H1 (cell line): Measurements from ENCODE around the gene PHLDB3. TPM values are rescaled to one million over a fixed set of nuclear protein-coding genes. Genes with fewer than 3 reads are reported as not detected.

ENCODE experiments used
- CTCF ChIA-PET: fragments of 300-600 bp; sonication (Branson Sonifier 250); formaldehyde crosslinking; loops from one replicate; lab custom pipeline; 2021; ENCODE audit not compliant: partially characterized antibody; lab: Charles Lee
- POLR2A ChIA-PET: fragments of 300-600 bp; sonication (Branson Sonifier 250); formaldehyde crosslinking; loops from one replicate; lab custom pipeline; 2021; ENCODE audit warnings: inconsistent platforms; ENCODE audit not compliant: partially characterized antibody; lab: Charles Lee
- DNase-seq, 2 experiments: peaks; one replicate each; pipeline versions ENCODE4 v3.0.0 to v3.0.0-alpha.2; 2010 to 2022; ENCODE audit warnings: low spot score in 2 of 2, low read depth in 1 of 2, mixed read lengths in 1 of 2
- FAIRE-seq: peaks from 2 replicates; lab custom pipeline; 2011; peaks lifted over from hg19 to GRCh38; lab: Jason Lieb, UNC
- H2AFZ ChIP-seq: 2 replicates; pipeline ENCODE4 v1.8.1; 2012; ENCODE audit warnings: low read length, inconsistent platforms
- H2AK5ac ChIP-seq: 2 replicates; pipeline ENCODE4 v1.6.1; 2013; ENCODE audit warnings: low read depth, low read length
- H2BK120ac ChIP-seq: replicated peaks from 2 replicates; pipeline ENCODE3; 2013; ENCODE audit warnings: low read depth, low read length, inconsistent platforms
- H2BK12ac ChIP-seq: 2 replicates; pipeline ENCODE4 v1.6.1; 2013; ENCODE audit warnings: low read depth, low read length
- H2BK15ac ChIP-seq: 2 replicates; pipeline ENCODE4 v1.6.1; 2013; ENCODE audit warnings: low read length
- H2BK20ac ChIP-seq: 2 replicates; pipeline ENCODE4 v1.6.1; 2013; ENCODE audit warnings: low read length
- H2BK5ac ChIP-seq: 2 replicates; pipeline ENCODE4 v1.6.1; 2013; ENCODE audit warnings: low read depth, low read length
- H3K14ac ChIP-seq: 2 replicates; pipeline ENCODE4 v1.6.1; 2013; ENCODE audit warnings: inconsistent platforms; ENCODE audit not compliant: insufficient read length
- H3K18ac ChIP-seq: 2 replicates; pipeline ENCODE4 v1.6.1; 2013; ENCODE audit warnings: low read length; ENCODE audit errors: extremely low read depth
- H3K23ac ChIP-seq: 2 replicates; pipeline ENCODE4 v1.6.1; 2013; ENCODE audit warnings: inconsistent platforms; ENCODE audit not compliant: insufficient read length
- H3K23me2 ChIP-seq: 2 replicates; pipeline ENCODE4 v1.6.1; 2013; ENCODE audit warnings: low read depth, low read length
- H3K27ac ChIP-seq: 2 replicates; pipeline ENCODE4 v1.6.1; 2011; ENCODE audit warnings: low read depth, low read length, inconsistent platforms
- H3K27me3 ChIP-seq, 4 experiments: replicated peaks in 1 of 4; 1 replicate in 1 of 4; 2 replicates in 3 of 4; pipeline versions ENCODE4 v1.6.1 to v1.8.1; 2011 to 2013; ENCODE audit warnings: low read length in 3 of 4, mild to moderate bottlenecking in 3 of 4, inconsistent platforms in 2 of 4, mixed read lengths in 2 of 4, moderate library complexity in 1 of 4; ENCODE audit not compliant: control insufficient read depth in 3 of 4, insufficient read depth in 3 of 4; ENCODE audit errors: extremely low read depth in 1 of 4
- H3K36me3 ChIP-seq, 4 experiments: 2 replicates each; pipeline versions ENCODE4 v1.6.1 to v1.8.1; 2011 to 2013; ENCODE audit warnings: mild to moderate bottlenecking in 4 of 4, low read length in 3 of 4, moderate library complexity in 2 of 4, control low read depth in 1 of 4, inconsistent platforms in 1 of 4; ENCODE audit not compliant: insufficient read depth in 4 of 4, control insufficient read depth in 2 of 4
- H3K4ac ChIP-seq: replicated peaks from 2 replicates; pipeline ENCODE3; 2013; ENCODE audit warnings: low read length, low read depth, mixed read lengths, inconsistent platforms; ENCODE audit not compliant: insufficient read length
- H3K4me1 ChIP-seq, 4 experiments: replicated peaks in 1 of 4; 1 replicate in 1 of 4; 2 replicates in 3 of 4; pipeline versions ENCODE4 v1.6.1 to v1.8.1; 2011 to 2013; ENCODE audit warnings: low read length in 3 of 4, inconsistent platforms in 2 of 4, mixed read lengths in 1 of 4; ENCODE audit not compliant: insufficient read depth in 4 of 4, control insufficient read depth in 3 of 4
- H3K4me2 ChIP-seq, 2 experiments: 2 replicates each; pipeline versions ENCODE4 v1.6.1 to v1.8.1; 2011 to 2013; ENCODE audit warnings: low read depth in 2 of 2, low read length in 2 of 2, control low read depth in 1 of 2, inconsistent platforms in 1 of 2, mild to moderate bottlenecking in 1 of 2; ENCODE audit not compliant: insufficient read depth in 1 of 2
- H3K4me3 ChIP-seq, 4 experiments: fragments of 200-600, 300-600 bp in 1 of 4; sonication (generic), shearing (Covaris generic), sonication (Bioruptor Twin) in 1 of 4; 2 replicates each; pipeline versions ENCODE4 v1.5.1 to v1.8.1; 2011 to 2016; ENCODE audit warnings: low read length in 4 of 4, low read depth in 3 of 4, control low read depth in 2 of 4, inconsistent platforms in 2 of 4, mild to moderate bottlenecking in 2 of 4, mixed read lengths in 1 of 4, moderate library complexity in 1 of 4; ENCODE audit not compliant: insufficient read depth in 2 of 4; ENCODE audit errors: extremely low read depth in 1 of 4
- H3K56ac ChIP-seq: replicated peaks from 2 replicates; pipeline ENCODE3; 2013; ENCODE audit warnings: low read depth, mild to moderate bottlenecking, mixed read lengths, low read length, inconsistent platforms; ENCODE audit not compliant: insufficient read length
- H3K79me1 ChIP-seq: 2 replicates; pipeline ENCODE4 v1.6.1; 2013; ENCODE audit warnings: low read depth, low read length, control low read depth
- H3K79me2 ChIP-seq, 2 experiments: 2 replicates each; pipeline versions ENCODE4 v1.6.1 to v1.8.1; 2012 to 2013; ENCODE audit warnings: low read length in 2 of 2, mild to moderate bottlenecking in 2 of 2, inconsistent platforms in 1 of 2; ENCODE audit not compliant: insufficient read depth in 2 of 2, control insufficient read depth in 1 of 2
- H3K9ac ChIP-seq, 4 experiments: replicated peaks in 1 of 4; 1 replicate in 1 of 4; 2 replicates in 3 of 4; pipeline versions ENCODE4 v1.6.1 to v1.8.1; 2011 to 2013; ENCODE audit warnings: low read depth in 3 of 4, low read length in 3 of 4, control low read depth in 2 of 4, mild to moderate bottlenecking in 2 of 4, moderate library complexity in 2 of 4, inconsistent platforms in 1 of 4; ENCODE audit errors: extremely low read depth in 1 of 4
- H3K9me3 ChIP-seq, 2 experiments: 2 replicates each; pipeline versions ENCODE4 v1.6.1 to v1.8.1; 2012 to 2013; ENCODE audit warnings: mild to moderate bottlenecking in 2 of 2, moderate library complexity in 2 of 2, control low read depth in 1 of 2, inconsistent platforms in 1 of 2, low read depth in 1 of 2, low read length in 1 of 2, mixed read lengths in 1 of 2; ENCODE audit not compliant: insufficient read depth in 2 of 2
- H4K20me1 ChIP-seq, 2 experiments: replicated peaks in 1 of 2; 2 replicates each; pipeline versions ENCODE3 to v1.8.1; 2011 to 2013; ENCODE audit warnings: inconsistent platforms in 2 of 2, low read length in 2 of 2, mild to moderate bottlenecking in 1 of 2; ENCODE audit not compliant: insufficient read depth in 2 of 2, control insufficient read depth in 1 of 2
- H4K5ac ChIP-seq: 2 replicates; pipeline ENCODE4 v1.6.1; 2013; ENCODE audit warnings: low read length, low read depth, mixed read lengths, inconsistent platforms; ENCODE audit not compliant: insufficient read length
- H4K8ac ChIP-seq: 2 replicates; pipeline ENCODE4 v1.8.0; 2013; ENCODE audit warnings: mild to moderate bottlenecking, moderate library complexity, low read length, inconsistent platforms; ENCODE audit not compliant: insufficient read depth; ENCODE audit errors: extremely low read depth
- H4K91ac ChIP-seq: replicated peaks from 2 replicates; pipeline ENCODE3; 2013; ENCODE audit warnings: low read length, mixed read lengths, inconsistent platforms; ENCODE audit not compliant: insufficient read length
- SIN3A ChIP-seq, 2 experiments: IDR thresholded peaks in 1 of 2; conservative IDR thresholded peaks in 1 of 2; 2 replicates each; pipeline ENCODE4 v1.6.1; 2011 to 2012; ENCODE audit warnings: low read length in 2 of 2, improper control_type of control experiment in 1 of 2, low read depth in 1 of 2, mild to moderate bottlenecking in 1 of 2
- WGBS, 2 experiments: shearing (Covaris generic) in 1 of 2; methylation state at CpG; one replicate each; pipeline versions ENCODE4 v1.1.6 to v1.1.7; 2013 to 2015; ENCODE audit warnings: low lambda C conversion rate in 2 of 2, mixed read lengths in 2 of 2, inconsistent platforms in 1 of 2, low coverage in 1 of 2, missing lambda C conversion rate in 1 of 2; ENCODE audit not compliant: insufficient replicate concordance in 2 of 2, insufficient coverage in 1 of 2, insufficient read length in 1 of 2; ENCODE audit errors: extremely low coverage in 1 of 2, missing lambda C conversion rate in 1 of 2; 5-methylcytosine and 5-hydroxymethylcytosine counted together
- polyA plus RNA-seq, 7 experiments: library from polyadenylated mRNA; depleted of rRNA in 3 of 7; stranded (reverse) in 5 of 7; unstranded in 2 of 7; fragments of >200 nt in 5 of 7; fragments of 200-250 nt in 2 of 7; gene quantifications; 1 replicate in 5 of 7; 2 replicates in 1 of 7; 4 replicates in 1 of 7; pipeline versions ENCODE4 v1.2.1 to v1.2.3, GENCODE V29; 2011 to 2013; ENCODE audit warnings: missing spikeins in 2 of 7, mixed read lengths in 2 of 7
- total RNA-seq: library from RNA; stranded (reverse); fragmentation: NEBNext Ultra II Directional; extraction: Animal tissue kit (Norgen Biotek cat#: 25700); gene quantifications from 2 replicates; pipeline ENCODE4 v1.2.1, GENCODE V29; 2021

PHLDB3 gene
- total and polyA plus RNA-seq, 2 of the 8 experiments (the other 6 are each of a cell fraction or from before 2014, with no cell fraction given), result 4.0 to 8.5 TPM

GRCh38 chr19:43457809-43458208 lies 46.7 kb downstream of the PHLDB3 start:
- no peak overlapping the region for H3K9ac ChIP-seq
- no peak overlapping the region for H2BK15ac ChIP-seq
- DNase-seq (no peak), FAIRE-seq (no peak)
- H3K79me1 ChIP-seq, result no peaks in the 10 kb centered on the region
- H4K91ac ChIP-seq, result no peak overlapping the region
- no peak overlapping the region for H3K4ac ChIP-seq
- H3K4me3 ChIP-seq, result no peak overlapping the region
- CTCF ChIA-PET, result interaction anchor here (0.7 to 4.0 kb wide), 5 partner anchors 10 to 62 kb away, joined by 3 to 33 read pairs (median 11); no protein-coding TSS in a partner anchor
- H2AK5ac ChIP-seq, result no peak overlapping the region
- no peak overlapping the region for H4K8ac ChIP-seq
- H3K4me2 ChIP-seq, result no peak overlapping the region
- H3K23ac ChIP-seq, result no peak overlapping the region
- peaks cover 0 to 2% (median 0%) of the 10 kb centered on the region in 4 experiments; a peak in 2 of 7 replicates for H3K4me1 ChIP-seq
- H3K56ac ChIP-seq, result no peak overlapping the region
- H4K20me1 ChIP-seq, result no peaks in the 10 kb centered on the region
- H3K9me3 ChIP-seq, result 0 out of 4 replicates have a peak, but pooled peaks cover 0 to under 1% of the 10 kb centered on the region in 2 experiments
- peaks cover 2% of the 10 kb centered on the region; the same call in 1 of the 2 replicates for H3K23me2 ChIP-seq
- H2BK5ac ChIP-seq, result no peak overlapping the region
- H3K18ac ChIP-seq, result no peak overlapping the region
- no peaks in the 10 kb centered on the region for H3K36me3 ChIP-seq
- no peak overlapping the region for H2BK120ac ChIP-seq
- H2AFZ ChIP-seq, result no peak overlapping the region
- no peaks in the 10 kb centered on the region for H3K79me2 ChIP-seq
- POLR2A ChIA-PET, result no interaction called here
- no peak for TF ChIP-seq SIN3A (conservative IDR thresholded peaks at IDR 0.05 in 1 of 2, IDR thresholded peaks at IDR 0.05 in 1 of 2; ENCODE audit: low read depth in 1 of 2, low read length in 2 of 2)
- peaks cover 0 to 8% (median 1%) of the 10 kb centered on the region in 4 experiments; a peak in 2 of 7 replicates for H3K27me3 ChIP-seq
- no peak overlapping the region for H2BK20ac ChIP-seq
- no peak overlapping the region for H2BK12ac ChIP-seq
- H3K14ac ChIP-seq, result no peak overlapping the region
- no peak overlapping the region for H3K27ac ChIP-seq
- H4K5ac ChIP-seq, result no peak overlapping the region
- WGBS, 2 experiments, result 84% methylated on average over 4 of the region's 4 CpGs; no CpG with 5 or more reads in 1 of the 2 experiments
